K562 (cell line): ENCODE data around the gene TRDN. TPM values are rescaled to one million over a fixed set of nuclear protein-coding genes. Genes with fewer than 3 reads are reported as not detected.
"Not testable (repeated sequence)": the region's sequence is repeated elsewhere in the genome, so short reads cannot be mapped to it uniquely, and the experiment has no call there.

Experiments
- ATAC-seq: fragments of 200-7000 bp; cut with Tn5 transposase; 3 replicates; pipeline ENCODE4 v1.9.1; 2020; ENCODE audit warnings: moderate library complexity
- BruUV-seq: library from RNA; stranded (reverse); fragments of 400-500 nt; replicated peaks from 2 replicates; lab custom pipeline; 2021; lab: Mats Ljungman, UMichigan
- CTCF ChIA-PET: fragments of 300-600 bp; formaldehyde crosslinking; extraction: SDS; loops from one replicate; lab custom pipeline; 2021; ENCODE audit warnings: low intra/inter-chr PET ratio; lab: Yijun Ruan, JAX
- POLR2A ChIA-PET: fragments of 300-600, 350-650 bp; sonication (Branson Sonifier 250); formaldehyde crosslinking; extraction: SDS; loops from one replicate; lab custom pipeline; 2021; ENCODE audit warnings: antibody characterized with exemption, inconsistent platforms; lab: Yijun Ruan, JAX
- DNase-seq, 4 experiments: peaks; one replicate each; pipeline versions ENCODE4 v3.0.0 to v3.0.0-alpha.2; 2011 to 2018; ENCODE audit warnings: low spot score in 3 of 4, mixed read lengths in 3 of 4; ENCODE audit errors: extremely low read depth in 1 of 4
- FAIRE-seq: peaks from 2 replicates; lab custom pipeline; 2011; peaks lifted over from hg19 to GRCh38; lab: Jason Lieb, UNC
- H2AFZ ChIP-seq: 2 replicates; pipeline ENCODE4 v1.6.0; 2011; ENCODE audit warnings: low read depth, low read length, control low read depth, inconsistent platforms
- H3K27ac ChIP-seq: fragments of 200-600 bp; 3 replicates; pipeline ENCODE4 v1.8.0; 2011; ENCODE audit warnings: low read depth, mild to moderate bottlenecking, control low read depth, inconsistent platforms, low read length, moderate library complexity, mixed read lengths; ENCODE audit errors: extremely low read depth
- H3K27me3 ChIP-seq, 2 experiments: fragments of 300-600 bp in 1 of 2; 2 replicates in 1 of 2; 3 replicates in 1 of 2; pipeline versions ENCODE4 v1.6.0 to v1.8.0; 2011; ENCODE audit warnings: inconsistent platforms in 2 of 2, low read length in 2 of 2, mild to moderate bottlenecking in 1 of 2, mixed read lengths in 1 of 2, moderate library complexity in 1 of 2; ENCODE audit not compliant: control insufficient read depth in 2 of 2, insufficient read depth in 2 of 2
- H3K36me3 ChIP-seq: fragments of 300-600 bp; 3 replicates; pipeline ENCODE4 v1.8.0; 2011; ENCODE audit warnings: mild to moderate bottlenecking, low read length, inconsistent platforms; ENCODE audit not compliant: control insufficient read depth, insufficient read depth
- H3K4me1 ChIP-seq, 2 experiments: fragments of 200-600 bp in 1 of 2; replicated peaks in 1 of 2; 2 replicates in 1 of 2; 3 replicates in 1 of 2; pipeline versions ENCODE4 v1.5.1 to v1.8.0; 2011; ENCODE audit warnings: inconsistent platforms in 2 of 2, low read length in 2 of 2, mild to moderate bottlenecking in 1 of 2, mixed read lengths in 1 of 2, moderate library complexity in 1 of 2; ENCODE audit not compliant: control insufficient read depth in 2 of 2, insufficient read depth in 2 of 2
- H3K4me2 ChIP-seq: 2 replicates; pipeline ENCODE4 v1.6.1; 2011; ENCODE audit warnings: low read length, control low read depth, inconsistent platforms, mixed read lengths; ENCODE audit not compliant: insufficient read depth
- H3K4me3 ChIP-seq: fragments of 200-600 bp; sonication (generic), shearing (Covaris generic); 2 replicates; pipeline ENCODE4 v1.5.1; 2016; ENCODE audit warnings: control low read depth, inconsistent platforms
- H3K79me2 ChIP-seq: fragments of 200-600 bp; 3 replicates; pipeline ENCODE4 v1.8.0; 2011; ENCODE audit warnings: low read length, inconsistent platforms; ENCODE audit not compliant: control insufficient read depth, insufficient read depth
- H3K9ac ChIP-seq, 2 experiments: 2 replicates each; pipeline versions ENCODE4 v1.6.0 to v1.6.1; 2011; ENCODE audit warnings: low read depth in 2 of 2, low read length in 2 of 2, control low read depth in 1 of 2, inconsistent platforms in 1 of 2, mild to moderate bottlenecking in 1 of 2, mixed read lengths in 1 of 2; ENCODE audit not compliant: insufficient read depth in 1 of 2
- H3K9me1 ChIP-seq: one replicate; pipeline ENCODE4 v1.6.0; 2011; ENCODE audit warnings: inconsistent platforms, mild to moderate bottlenecking, low read length, moderate library complexity; ENCODE audit not compliant: control insufficient read depth, insufficient read depth
- H3K9me3 ChIP-seq: replicated peaks from 2 replicates; pipeline ENCODE4 v1.5.1; 2011; ENCODE audit warnings: low read depth, low read length, inconsistent platforms; ENCODE audit not compliant: control insufficient read depth, insufficient read depth
- H4K20me1 ChIP-seq: replicated peaks from 2 replicates; pipeline ENCODE4 v1.6.1; 2011; ENCODE audit warnings: low read length, inconsistent platforms, mixed read lengths; ENCODE audit not compliant: control insufficient read depth, insufficient read depth
- C11orf30 ChIP-seq: fragments of 450-650 bp; IDR thresholded peaks from 2 replicates; pipeline ENCODE4 v1.6.1; 2016; ENCODE audit warnings: low read depth, mild to moderate bottlenecking
- FOSL1 ChIP-seq: fragments of 200-800 bp; sonication (Bioruptor generic); conservative IDR thresholded peaks from 2 replicates; pipeline ENCODE4 v1.6.1; 2016; ENCODE audit warnings: missing genetic modification characterization, missing compliant biosample characterization
- MAFG ChIP-seq: fragments of 450-650 bp; conservative IDR thresholded peaks from 2 replicates; pipeline ENCODE4 v1.6.1; 2016; ENCODE audit warnings: missing genetic modification characterization, missing compliant biosample characterization
- TRIM25 ChIP-seq: fragments of 450-650 bp; IDR thresholded peaks from 2 replicates; pipeline ENCODE4 v1.7.0; 2016; ENCODE audit warnings: borderline replicate concordance
- ZBTB12 ChIP-seq: fragments of 250-450 bp; sonication (Bioruptor Pico); IDR thresholded peaks from 2 replicates; pipeline ENCODE4 v1.4.0; 2020
- ZNF316 ChIP-seq: fragments of 450-650 bp; IDR thresholded peaks from 2 replicates; pipeline ENCODE4 v1.6.1; 2016
- WGBS: fragments of 100-300 bp; shearing (Covaris generic); methylation state at CpG from one replicate; pipeline ENCODE4 v1.1.6; 2016; ENCODE audit warnings: low coverage, mixed read lengths; ENCODE audit not compliant: insufficient coverage; ENCODE audit errors: missing lambda C conversion rate; 5-methylcytosine and 5-hydroxymethylcytosine counted together
- in situ Hi-C: fragments of 300-500 bp; cut with MboI; formaldehyde crosslinking; loops from 4 replicates; pipeline ENCODE4 v1.15.0; 2018; ENCODE audit warnings: inconsistent platforms, mixed read lengths
- intact Hi-C: fragments of 100-400 bp; cut with micrococcal nuclease; formaldehyde crosslinking; loops from 2 replicates; pipeline ENCODE4 v1.14.2; 2022
- polyA plus RNA-seq, 8 experiments: library from polyadenylated mRNA; depleted of rRNA in 4 of 8; stranded (reverse) in 5 of 8; unstranded in 3 of 8; fragments of >200 nt; fragmentation: Nextera tagmentation in 2 of 8; fragmentation: Illumina TruSeq in 1 of 8; extraction: Ambion mirVana in 2 of 8; extraction: Trizol in 1 of 8; gene quantifications; 2 replicates each; pipeline versions ENCODE4 v1.2.1 to v1.2.3, GENCODE V29; 2011 to 2014; ENCODE audit warnings: inconsistent platforms in 1 of 8, missing spikeins in 1 of 8
- total RNA-seq, 7 experiments: library from RNA; depleted of rRNA in 6 of 7; stranded (reverse); fragments of >200 nt in 6 of 7; fragmentation: Illumina TruSeq in 2 of 7; extraction: Trizol in 2 of 7; gene quantifications; 2 replicates each; pipeline versions ENCODE4 v1.2.1 to v1.2.3, GENCODE V29; 2011 to 2021; ENCODE audit warnings: low replicate concordance in 1 of 7

Gene TRDN
- total and polyA plus RNA-seq, 9 of the 15 experiments (the other 6 are each of a cell fraction or from before 2014, with no cell fraction given), result 0.05 to 0.50 (median 0.16) TPM

GRCh38 chr6:123456836-123457235, 179.9 kb downstream of the TRDN start:
- H2AFZ ChIP-seq, result no peak overlapping the region
- H4K20me1 ChIP-seq, result no peaks in the 10 kb centered on the region
- no TSS peak for BruUV-seq
- H3K36me3 ChIP-seq, result no peaks in the 10 kb centered on the region
- H3K27ac ChIP-seq, result no peak overlapping the region
- no peak overlapping the region for H3K9ac ChIP-seq
- no peaks in the 10 kb centered on the region for H3K4me1 ChIP-seq
- H3K9me3 ChIP-seq, result no peaks in the 10 kb centered on the region
- FAIRE-seq (no peak), ATAC-seq (no peak)
- H3K27me3 ChIP-seq, result no peaks in the 10 kb centered on the region
- peak; percentile 37; the same call in 1 of the 2 replicates for TF ChIP-seq ZNF316
- 0 out of 2 replicates have a peak, but pooled peaks have one; percentile 47 for TF ChIP-seq MAFG (tag)
- no peak for TF ChIP-seq ZBTB12
- TF ChIP-seq C11orf30, result peak; percentile 26; the same call in 1 of the 2 replicates
- no peak for TF ChIP-seq FOSL1
- TF ChIP-seq, all 486 proteins: peak for 3
- in situ Hi-C loops, result no loop called here
- intact Hi-C loops, result no loop called here
- DNase-seq, result no peak
- Histone ChIP-seq H3K4me2 (no peak overlapping the region), H3K79me2 (no peaks in the 10 kb centered on the region), H3K4me3 (no peak overlapping the region), H3K9me1 (no peaks in the 10 kb centered on the region)
- WGBS, result 16% methylated on average over 3 of the region's 3 CpGs
- ChIA-PET CTCF (no interaction called here), POLR2A (interaction anchor here (0.6 kb wide), 1 partner anchor 8 kb away, joined by 3 read pairs; no protein-coding TSS in a partner anchor)

GRCh38 chr6:123454448-123454847, 182.3 kb downstream of the TRDN start:
- no peak for TF ChIP-seq TRIM25
- no TSS peak for BruUV-seq
- no peaks in the 10 kb centered on the region for H3K9me3 ChIP-seq
- H3K4me1 ChIP-seq, result no peaks in the 10 kb centered on the region
- FAIRE-seq (no peak), ATAC-seq (no peak), DNase-seq (no peak)
- H3K79me2 ChIP-seq, result no peaks in the 10 kb centered on the region
- H3K36me3 ChIP-seq, result no peaks in the 10 kb centered on the region
- no peaks in the 10 kb centered on the region for H4K20me1 ChIP-seq
- H3K4me3 ChIP-seq, result no peak overlapping the region
- H3K27ac ChIP-seq, result no peak overlapping the region
- CTCF ChIA-PET, result interaction anchor here (0.6 kb wide), 1 partner anchor 245 kb away, joined by 3 read pairs; no protein-coding TSS in a partner anchor
- H3K9ac ChIP-seq, result no peak overlapping the region
- no peak overlapping the region for H3K4me2 ChIP-seq
- in situ Hi-C loops, result no loop called here
- no peaks in the 10 kb centered on the region for H3K9me1 ChIP-seq
- WGBS, result 15% methylated on average over 3 of the region's 3 CpGs
- H2AFZ ChIP-seq, result no peak overlapping the region
- no peaks in the 10 kb centered on the region for H3K27me3 ChIP-seq
- intact Hi-C loops, result no loop called here
- POLR2A ChIA-PET, result no interaction called here

GRCh38 chr6:123453071-123453470, 183.7 kb downstream of the TRDN start:
- H3K27ac ChIP-seq, H3K9ac ChIP-seq, H2AFZ ChIP-seq, H3K4me2 ChIP-seq, H3K9me3 ChIP-seq, H3K27me3 ChIP-seq, in situ Hi-C loops, BruUV-seq, H4K20me1 ChIP-seq, DNase-seq, H3K79me2 ChIP-seq, H3K9me1 ChIP-seq, FAIRE-seq, H3K4me3 ChIP-seq, intact Hi-C loops, POLR2A ChIA-PET, H3K4me1 ChIP-seq, H3K36me3 ChIP-seq, ATAC-seq, CTCF ChIA-PET: not testable (repeated sequence)
